ENCODE measurements around the gene BAHCC1. TPM values are rescaled to one million over a fixed set of nuclear protein-coding genes. Genes with fewer than 3 reads are reported as not detected.

BAHCC1 gene
- total RNA-seq, 1 donor from 2014 or later = 74.3 TPM

- Mint-ChIP-seq H3K36me3 (no peaks in the 10 kb centered on the region), H3K27ac (no peak overlapping the region), H3K4me1 (ENCODE audit: unreplicated experiment) (peaks cover 26% of the 10 kb centered on the region), H3K9me3 (no peaks in the 10 kb centered on the region), H3K4me3 (no peak overlapping the region), H3K27me3 (peaks cover 9% of the 10 kb centered on the region)
- no peak for DNase-seq (ENCODE audit: extremely low spot score, unreplicated experiment)
- TF ChIP-seq, protein P1, sequence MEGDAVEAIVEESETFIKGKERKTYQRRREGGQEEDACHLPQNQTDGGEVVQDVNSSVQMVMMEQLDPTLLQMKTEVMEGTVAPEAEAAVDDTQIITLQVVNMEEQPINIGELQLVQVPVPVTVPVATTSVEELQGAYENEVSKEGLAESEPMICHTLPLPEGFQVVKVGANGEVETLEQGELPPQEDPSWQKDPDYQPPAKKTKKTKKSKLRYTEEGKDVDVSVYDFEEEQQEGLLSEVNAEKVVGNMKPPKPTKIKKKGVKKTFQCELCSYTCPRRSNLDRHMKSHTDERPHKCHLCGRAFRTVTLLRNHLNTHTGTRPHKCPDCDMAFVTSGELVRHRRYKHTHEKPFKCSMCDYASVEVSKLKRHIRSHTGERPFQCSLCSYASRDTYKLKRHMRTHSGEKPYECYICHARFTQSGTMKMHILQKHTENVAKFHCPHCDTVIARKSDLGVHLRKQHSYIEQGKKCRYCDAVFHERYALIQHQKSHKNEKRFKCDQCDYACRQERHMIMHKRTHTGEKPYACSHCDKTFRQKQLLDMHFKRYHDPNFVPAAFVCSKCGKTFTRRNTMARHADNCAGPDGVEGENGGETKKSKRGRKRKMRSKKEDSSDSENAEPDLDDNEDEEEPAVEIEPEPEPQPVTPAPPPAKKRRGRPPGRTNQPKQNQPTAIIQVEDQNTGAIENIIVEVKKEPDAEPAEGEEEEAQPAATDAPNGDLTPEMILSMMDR (conservative IDR thresholded peaks at IDR 0.05) = no peak
These were observed 81.4 kb downstream of the BAHCC1 start for GRCh38 chr17:81476635-81477034.

DNA sequence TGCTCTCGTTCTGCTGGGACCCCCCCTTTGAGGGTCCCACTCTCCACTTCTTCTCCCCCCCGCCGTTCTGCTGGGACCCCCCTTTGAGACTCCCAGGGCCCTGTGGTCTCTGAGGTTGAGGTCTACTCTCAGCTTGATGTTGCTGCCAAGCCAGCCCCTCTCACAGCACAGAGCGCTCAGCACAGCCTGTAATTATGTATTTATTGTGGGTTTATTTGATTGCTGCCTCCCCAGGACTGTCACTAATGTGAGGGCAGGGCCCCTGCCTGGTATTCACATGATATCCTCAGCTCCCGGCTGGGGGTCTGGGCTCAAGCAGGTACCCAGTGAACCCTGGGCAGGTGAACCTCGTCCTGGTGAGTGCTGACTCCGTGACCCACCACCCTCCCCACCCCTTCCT, 81.9 kb downstream of the BAHCC1 start:
- Mint-ChIP-seq H3K36me3 (no peaks in the 10 kb centered on the region), H3K27ac (no peak overlapping the region), H3K9me3 (no peaks in the 10 kb centered on the region), H3K4me1 (ENCODE audit: unreplicated experiment) (peaks cover 23% of the 10 kb centered on the region), H3K4me3 (no peak overlapping the region), H3K27me3 (peaks cover 12% of the 10 kb centered on the region)
- TF ChIP-seq, protein P1 (conservative IDR thresholded peaks at IDR 0.05) = no peak
- no peak for DNase-seq (ENCODE audit: extremely low spot score, unreplicated experiment)

DNA sequence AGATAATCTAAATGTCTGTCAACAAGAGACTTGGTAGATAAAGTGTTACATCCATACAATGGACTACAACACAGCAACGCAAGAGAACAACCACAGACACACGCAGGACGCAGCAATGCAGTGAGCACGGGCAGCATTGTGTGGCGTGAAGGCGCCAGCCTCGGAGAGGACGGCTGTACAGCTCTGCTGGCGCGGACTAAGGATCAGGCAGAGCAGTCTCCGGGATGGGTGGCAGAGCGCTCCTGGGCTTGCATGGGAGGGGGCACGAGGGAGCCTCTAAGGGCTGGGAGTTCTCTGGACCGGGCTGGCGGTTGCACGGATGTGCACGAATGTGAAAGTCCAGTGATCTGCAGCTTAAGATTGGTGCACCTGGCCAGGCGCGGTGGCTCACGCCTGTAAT, 82.9 kb downstream of the BAHCC1 start:
- Mint-ChIP-seq H3K36me3 (no peaks in the 10 kb centered on the region), H3K4me3 (peak overlapping the region; percentile 35), H3K4me1 (ENCODE audit: unreplicated experiment) (peaks cover 29% of the 10 kb centered on the region), H3K27ac (no peak overlapping the region), H3K27me3 (peaks cover 17% of the 10 kb centered on the region), H3K9me3 (no peaks in the 10 kb centered on the region)
- TF ChIP-seq, protein P1 (conservative IDR thresholded peaks at IDR 0.05) = no peak
- no peak for DNase-seq (ENCODE audit: extremely low spot score, unreplicated experiment)

- H3K4me3 Mint-ChIP-seq = peak overlapping the region; percentile 58
- no peak for DNase-seq (ENCODE audit: extremely low spot score, unreplicated experiment)
- H3K36me3 Mint-ChIP-seq = no peaks in the 10 kb centered on the region
- no peaks in the 10 kb centered on the region for H3K9me3 Mint-ChIP-seq
- TF ChIP-seq, protein P1 (conservative IDR thresholded peaks at IDR 0.05) = no peak
- peak overlapping the region; percentile 46 for H3K27ac Mint-ChIP-seq
- H3K27me3 Mint-ChIP-seq = peaks cover 14% of the 10 kb centered on the region
- H3K4me1 Mint-ChIP-seq (ENCODE audit: unreplicated experiment) = peaks cover 26% of the 10 kb centered on the region
These were observed 84.2 kb downstream of the BAHCC1 start for GRCh38 chr17:81479175-81480071.

DNA sequence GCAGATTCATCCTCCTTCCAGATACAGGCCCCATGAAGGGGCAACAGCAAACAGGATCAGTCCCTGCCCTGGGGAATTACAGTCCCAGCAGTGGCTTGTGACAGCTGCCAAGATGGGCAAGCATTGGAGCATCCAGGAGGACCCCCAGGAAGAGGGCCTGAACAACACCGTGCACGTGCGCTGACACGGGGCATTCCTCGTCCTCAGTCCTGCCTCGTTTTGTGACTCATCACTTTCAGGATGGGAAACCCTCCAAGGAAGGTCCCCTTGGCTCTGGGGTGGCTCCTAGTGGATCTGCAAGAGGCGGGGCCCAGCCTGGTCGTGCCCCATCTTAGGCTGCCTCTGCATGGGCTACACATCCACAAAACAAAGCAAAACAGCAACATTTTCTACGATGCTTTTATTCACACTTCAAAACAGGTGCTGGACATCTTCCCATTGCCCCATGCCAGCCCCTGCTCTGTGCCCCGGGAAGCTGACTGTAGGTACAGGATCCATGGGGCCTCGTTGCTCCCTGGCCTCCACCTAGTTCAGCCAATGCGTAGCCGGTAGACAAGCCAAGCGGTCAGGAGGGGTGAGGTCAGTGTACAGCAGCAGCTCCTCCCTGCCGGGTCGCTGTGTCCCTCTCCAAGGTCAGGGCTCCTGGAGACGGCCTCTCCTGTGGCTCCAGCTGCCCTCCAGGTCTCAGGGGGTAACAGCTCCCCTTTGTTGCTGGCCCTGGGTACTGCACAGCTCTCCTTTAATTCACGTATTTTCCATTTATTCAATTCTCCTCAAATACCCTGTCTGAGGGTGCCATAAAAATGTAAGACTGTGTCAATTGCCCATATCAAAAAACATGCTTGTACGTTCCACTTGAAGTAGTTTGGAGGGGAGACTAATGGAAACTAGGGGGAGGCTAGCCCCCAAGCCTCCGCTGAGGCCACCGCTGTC, 85.1 kb downstream of the BAHCC1 start:
- Mint-ChIP-seq H3K9me3 (no peaks in the 10 kb centered on the region), H3K36me3 (no peaks in the 10 kb centered on the region), H3K4me1 (ENCODE audit: unreplicated experiment) (peaks cover 23% of the 10 kb centered on the region), H3K4me3 (peak overlapping the region; percentile 58), H3K27me3 (peaks cover 14% of the 10 kb centered on the region), H3K27ac (no peak overlapping the region)
- no peak for DNase-seq (ENCODE audit: extremely low spot score, unreplicated experiment)
- TF ChIP-seq, protein P1 (conservative IDR thresholded peaks at IDR 0.05) = peak; percentile 28
